Sigmoid colon (tissue), 7 donors: ENCODE data around the gene SMAD6. TPM values are rescaled to one million over a fixed set of nuclear protein-coding genes. Genes with fewer than 3 reads are reported as not detected.
A peak's percentile ranks its signal among the peaks of the same experiment; 100 is the strongest.

Experiments used
- DNase-seq: peaks from one replicate; pipeline ENCODE4 v3.0.0-alpha.2; 2019
- H3K27ac ChIP-seq, 4 donors: fragments of 200-600 bp; sonication (generic); one replicate each; pipeline ENCODE4 v1.5.1; 2016 to 2019; ENCODE audit warnings: mild to moderate bottlenecking in 1 of 4
- H3K27me3 ChIP-seq, 3 donors: fragments of 200-600 bp; sonication (generic); one replicate each; pipeline ENCODE4 v1.5.1; 2019; ENCODE audit warnings: mild to moderate bottlenecking in 1 of 3
- H3K36me3 ChIP-seq, 4 donors: fragments of 200-600 bp; sonication (generic); one replicate each; pipeline ENCODE4 v1.5.1; 2016 to 2019
- H3K4me1 ChIP-seq, 4 donors: fragments of 200-600 bp; sonication (generic); one replicate each; pipeline ENCODE4 v1.5.1; 2017 to 2019
- H3K4me3 ChIP-seq, 4 donors: fragments of 200-600 bp; sonication (generic); one replicate each; pipeline ENCODE4 v1.5.1; 2017 to 2019; ENCODE audit warnings: mild to moderate bottlenecking in 2 of 4, moderate library complexity in 1 of 4
- H3K9me3 ChIP-seq, 4 donors: fragments of 200-600 bp in 3 of 4; sonication (generic) in 3 of 4; one replicate each; pipeline versions ENCODE4 v1.5.1 to v1.6.1; 2013 to 2019
- EP300 ChIP-seq, 4 donors: sonication (generic); formaldehyde crosslinking; IDR thresholded peaks; one replicate each; pipeline ENCODE4 v1.6.1; 2017; ENCODE audit warnings: antibody characterized with exemption in 4 of 4
- POLR2A ChIP-seq, 2 donors: fragments of 450-650 bp; IDR thresholded peaks; one replicate each; pipeline ENCODE4 v1.6.1; 2016; ENCODE audit warnings: antibody characterized with exemption in 2 of 2, mild to moderate bottlenecking in 2 of 2, moderate library complexity in 2 of 2
- POLR2AphosphoS5 ChIP-seq, 4 donors: sonication (generic); formaldehyde crosslinking; IDR thresholded peaks; one replicate each; pipeline ENCODE4 v1.6.1; 2017; ENCODE audit warnings: antibody characterized with exemption in 4 of 4
- WGBS, 2 donors: extraction: QIAGEN DNeasy Blood & Tissue Kit; methylation state at CpG; one replicate each; pipeline ENCODE4 v1.1.7; 2013; 5-methylcytosine and 5-hydroxymethylcytosine counted together
- intact Hi-C: fragments of 100-400 bp; cut with DNase I; formaldehyde crosslinking; loops from one replicate; pipeline ENCODE4 v1.15.1; 2023
- polyA plus RNA-seq, 3 donors: library from polyadenylated mRNA; stranded (reverse); fragments of 200-250 nt; gene quantifications; one replicate each; pipeline ENCODE4 v1.2.3, GENCODE V29; 2013
- total RNA-seq, 4 donors: library from RNA; depleted of rRNA; stranded (reverse); fragments of >200 nt; gene quantifications; one replicate each; pipeline ENCODE4 v1.1.0, GENCODE V29; 2016
- TF ChIP-seq, protein P1 (sequence below), 4 experiments: fragments of 450-650 bp in 3 of 4; fragments of 200-600 bp in 1 of 4; IDR thresholded peaks; one replicate each; pipeline ENCODE4 v1.5.1; 2016 to 2019; ENCODE audit warnings: antibody characterized with exemption in 4 of 4, mild to moderate bottlenecking in 3 of 4, moderate library complexity in 2 of 4
- donor health status: healthy with polysubstance abuse.
- donor health status: Bipolar disorder and iron deficiency.
- donor health status: healthy.

Gene SMAD6
- total and polyA plus RNA-seq, 7 donors: 1.8 to 9.2 (median 5.7) TPM

DNA sequence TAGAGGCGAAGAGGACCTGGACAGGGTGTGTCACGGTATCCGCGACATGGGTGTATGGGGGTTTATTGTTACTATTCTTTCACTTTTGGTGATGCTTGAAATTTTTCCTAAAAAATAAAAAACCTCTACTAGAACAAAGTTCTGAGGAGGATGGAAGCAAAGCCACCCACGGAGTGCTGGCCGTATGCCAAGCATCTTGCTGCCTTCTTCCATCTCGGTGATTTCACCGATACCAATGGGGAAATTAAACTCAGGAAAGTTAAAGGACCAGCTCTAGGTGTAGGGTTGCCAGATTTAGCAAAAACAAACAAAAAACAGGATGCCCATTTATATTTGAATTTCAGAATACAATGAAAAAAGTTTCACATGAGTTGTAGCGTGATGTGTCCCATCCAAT, 33.9 kb downstream of the SMAD6 start:
- TF ChIP-seq POLR2A (IDR thresholded peaks at IDR 0.05) (no peak), POLR2AphosphoS5 (IDR thresholded peaks at IDR 0.05) (no peak), EP300 (IDR thresholded peaks at IDR 0.05) (no peak)
- TF ChIP-seq, protein P1, sequence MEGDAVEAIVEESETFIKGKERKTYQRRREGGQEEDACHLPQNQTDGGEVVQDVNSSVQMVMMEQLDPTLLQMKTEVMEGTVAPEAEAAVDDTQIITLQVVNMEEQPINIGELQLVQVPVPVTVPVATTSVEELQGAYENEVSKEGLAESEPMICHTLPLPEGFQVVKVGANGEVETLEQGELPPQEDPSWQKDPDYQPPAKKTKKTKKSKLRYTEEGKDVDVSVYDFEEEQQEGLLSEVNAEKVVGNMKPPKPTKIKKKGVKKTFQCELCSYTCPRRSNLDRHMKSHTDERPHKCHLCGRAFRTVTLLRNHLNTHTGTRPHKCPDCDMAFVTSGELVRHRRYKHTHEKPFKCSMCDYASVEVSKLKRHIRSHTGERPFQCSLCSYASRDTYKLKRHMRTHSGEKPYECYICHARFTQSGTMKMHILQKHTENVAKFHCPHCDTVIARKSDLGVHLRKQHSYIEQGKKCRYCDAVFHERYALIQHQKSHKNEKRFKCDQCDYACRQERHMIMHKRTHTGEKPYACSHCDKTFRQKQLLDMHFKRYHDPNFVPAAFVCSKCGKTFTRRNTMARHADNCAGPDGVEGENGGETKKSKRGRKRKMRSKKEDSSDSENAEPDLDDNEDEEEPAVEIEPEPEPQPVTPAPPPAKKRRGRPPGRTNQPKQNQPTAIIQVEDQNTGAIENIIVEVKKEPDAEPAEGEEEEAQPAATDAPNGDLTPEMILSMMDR (IDR thresholded peaks at IDR 0.05): no peak
- H3K4me1 ChIP-seq: peaks cover 0 to 45% (median 30%) of the 10 kb centered on the region in 4 donors

DNA sequence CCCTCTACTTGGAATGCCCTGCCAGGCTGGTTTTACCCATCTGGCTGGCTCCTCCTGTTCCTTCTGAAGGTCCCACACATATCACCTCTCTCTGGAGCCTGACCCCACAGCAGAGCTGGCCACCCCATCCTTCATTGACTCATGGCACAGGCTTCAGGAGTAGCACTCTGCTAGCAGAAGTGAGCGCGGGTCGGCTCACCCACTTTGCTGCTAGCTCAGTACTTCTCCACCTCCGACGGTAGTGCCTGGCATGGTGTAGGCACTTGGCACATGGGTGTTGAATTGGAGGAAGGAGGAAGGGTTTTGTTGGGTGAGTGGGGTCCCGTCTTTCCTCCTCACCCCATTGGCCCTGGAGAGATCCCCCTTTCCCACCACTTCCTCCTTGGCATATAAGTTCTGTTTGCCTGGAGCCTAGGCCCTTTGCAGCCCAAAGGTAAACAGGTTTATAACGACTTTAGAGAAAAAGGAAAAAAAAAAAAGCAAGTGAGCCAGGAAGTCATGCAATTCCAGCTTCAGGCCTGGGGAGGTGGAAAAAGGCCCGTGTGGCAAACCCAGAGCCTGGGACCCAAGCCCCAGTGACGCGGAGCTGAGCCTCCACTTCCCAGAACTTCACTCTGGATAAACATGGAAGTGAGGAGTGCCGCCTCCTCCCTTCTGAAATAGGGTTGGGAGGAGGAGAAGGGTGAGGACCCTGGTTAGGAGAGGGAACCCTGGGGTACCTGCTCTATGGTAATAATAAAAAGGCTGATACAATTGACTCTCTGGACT, 35.4 kb downstream of the SMAD6 start:
- peak; percentile 58 for DNase-seq
- H3K27me3 ChIP-seq: no peaks in the 10 kb centered on the region
- H3K4me1 ChIP-seq: peaks cover 0 to 55% (median 35%) of the 10 kb centered on the region in 4 donors
- WGBS, 2 donors: 68 to 77% methylated on average over 11 of the region's 11 CpGs
- H3K27ac ChIP-seq: no peak overlapping the region
- no peaks in the 10 kb centered on the region for H3K9me3 ChIP-seq
- intact Hi-C loops: no loop called here
- TF ChIP-seq, protein P1 (IDR thresholded peaks at IDR 0.05): no peak
- TF ChIP-seq POLR2A (IDR thresholded peaks at IDR 0.05) (no peak), POLR2AphosphoS5 (IDR thresholded peaks at IDR 0.05) (no peak), EP300 (IDR thresholded peaks at IDR 0.05) (no peak)
- no peaks in the 10 kb centered on the region for H3K36me3 ChIP-seq
- no peak overlapping the region for H3K4me3 ChIP-seq

More for the DNA sequence above, 33.9 kb downstream of the SMAD6 start:
- no peaks in the 10 kb centered on the region for H3K36me3 ChIP-seq
- WGBS, 2 donors: 80 to 88% methylated on average over 9 of the region's 9 CpGs
- no peaks in the 10 kb centered on the region for H3K27me3 ChIP-seq
- no peaks in the 10 kb centered on the region for H3K9me3 ChIP-seq
- DNase-seq: peak; percentile 69
- no peak overlapping the region for H3K4me3 ChIP-seq
- no peak overlapping the region for H3K27ac ChIP-seq
- intact Hi-C loops: no loop called here

DNA sequence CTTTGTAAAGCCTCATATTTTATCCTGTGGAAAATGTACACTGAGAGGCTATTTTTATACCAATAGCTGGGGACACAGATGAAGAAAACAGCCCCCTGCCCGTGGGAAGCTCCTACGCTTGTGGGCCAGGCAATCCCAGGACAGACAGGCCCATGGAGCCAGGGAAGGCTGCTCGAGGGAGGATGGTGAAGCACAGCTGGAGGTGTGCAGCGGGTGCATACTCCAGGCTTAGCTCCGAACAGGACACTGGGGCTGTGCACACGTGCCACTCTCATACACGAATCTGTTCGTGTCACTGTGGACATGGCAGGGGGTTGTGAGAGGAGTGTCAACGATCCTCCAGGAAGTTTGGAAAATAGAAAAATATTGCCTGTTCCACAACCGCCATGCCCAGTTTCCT, 36.1 kb downstream of the SMAD6 start:
- no peak overlapping the region for H3K4me3 ChIP-seq
- no peak for TF ChIP-seq EP300 (IDR thresholded peaks at IDR 0.05)
- TF ChIP-seq, protein P1 (IDR thresholded peaks at IDR 0.05): no peak
- TF ChIP-seq POLR2A (IDR thresholded peaks at IDR 0.05): no peak
- no peak for TF ChIP-seq POLR2AphosphoS5 (IDR thresholded peaks at IDR 0.05)
- H3K36me3 ChIP-seq: no peaks in the 10 kb centered on the region
- H3K4me1 ChIP-seq: peaks cover 0 to 50% (median 35%) of the 10 kb centered on the region in 4 donors
- H3K27ac ChIP-seq: no peak overlapping the region
- peak; percentile 22 for DNase-seq
- no peaks in the 10 kb centered on the region for H3K27me3 ChIP-seq
- H3K9me3 ChIP-seq: no peaks in the 10 kb centered on the region
- WGBS, 2 donors: 89 to 92% methylated on average over 10 of the region's 10 CpGs
- intact Hi-C loops: no loop called here

DNA sequence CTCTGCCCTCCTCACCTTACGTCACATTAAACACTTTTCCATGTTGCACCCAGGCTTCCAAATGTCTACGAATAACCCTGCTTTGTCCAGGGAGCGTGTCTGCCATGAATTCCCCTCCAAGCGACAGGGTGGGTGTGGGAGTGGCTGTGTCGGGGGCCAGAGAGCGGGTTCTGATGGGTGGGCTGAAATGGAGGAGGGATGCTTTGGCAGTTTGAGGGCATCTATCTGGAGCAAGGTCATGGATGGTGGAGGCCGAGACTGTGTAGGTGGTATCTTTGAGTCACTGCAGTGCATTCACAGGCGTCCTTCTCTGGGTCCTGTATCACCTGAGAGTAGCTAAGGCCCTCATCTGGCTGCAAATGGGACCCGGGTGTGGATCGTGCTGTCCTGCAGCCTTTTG, 36.6 kb downstream of the SMAD6 start:
- Histone ChIP-seq H3K9me3 (no peaks in the 10 kb centered on the region), H3K27me3 (no peaks in the 10 kb centered on the region), H3K4me1 (peaks cover 0 to 45% (median 30%) of the 10 kb centered on the region in 4 donors), H3K27ac (no peak overlapping the region), H3K4me3 (no peak overlapping the region), H3K36me3 (no peaks in the 10 kb centered on the region)
- WGBS, 2 donors: 96% methylated on average over 10 of the region's 10 CpGs
- DNase-seq: peak; percentile 39
- intact Hi-C loops: no loop called here
- no peak for TF ChIP-seq POLR2A (IDR thresholded peaks at IDR 0.05)
- no peak for TF ChIP-seq EP300 (IDR thresholded peaks at IDR 0.05)
- TF ChIP-seq POLR2AphosphoS5 (IDR thresholded peaks at IDR 0.05): no peak
- TF ChIP-seq, protein P1 (IDR thresholded peaks at IDR 0.05): no peak
